Immature natural killer cell (primary cell): ENCODE results near the gene FBXL16. TPM values are rescaled to one million over a fixed set of nuclear protein-coding genes. Genes with fewer than 3 reads are reported as not detected.
"Not testable (repeated sequence)": the region's sequence is repeated elsewhere in the genome, so short reads cannot be mapped to it uniquely, and the experiment has no call there.

Source experiments
- DNase-seq, 3 donors: peaks; one replicate each; pipeline ENCODE4 v3.0.0; 2022; ENCODE audit warnings: mixed read lengths in 1 of 3
- H3K27ac Mint-ChIP-seq, 6 donors: one replicate each; pipeline ENCODE4 v1.8.0; 2020; ENCODE audit warnings: mixed read lengths in 6 of 6, mild to moderate bottlenecking in 5 of 6, inconsistent platforms in 4 of 6, moderate library complexity in 3 of 6
- H3K27me3 Mint-ChIP-seq, 3 donors: one replicate each; pipeline ENCODE4 v1.8.0; 2020 to 2021; ENCODE audit warnings: low read depth in 3 of 3, mild to moderate bottlenecking in 3 of 3, mixed read lengths in 3 of 3, moderate library complexity in 3 of 3, inconsistent platforms in 1 of 3
- H3K36me3 Mint-ChIP-seq, 3 donors: one replicate each; pipeline ENCODE4 v1.8.0; 2020; ENCODE audit warnings: mixed read lengths in 3 of 3, inconsistent platforms in 2 of 3, mild to moderate bottlenecking in 2 of 3
- H3K4me1 Mint-ChIP-seq, 2 donors: one replicate each; pipeline ENCODE4 v1.8.0; 2020; ENCODE audit warnings: inconsistent platforms in 2 of 2, mild to moderate bottlenecking in 2 of 2, mixed read lengths in 2 of 2, moderate library complexity in 1 of 2
- H3K4me3 Mint-ChIP-seq, 5 donors: one replicate each; pipeline ENCODE4 v1.8.0; 2020; ENCODE audit warnings: mild to moderate bottlenecking in 5 of 5, mixed read lengths in 5 of 5, inconsistent platforms in 3 of 5, moderate library complexity in 3 of 5
- H3K9me3 Mint-ChIP-seq, 6 donors: one replicate each; pipeline ENCODE4 v1.8.0; 2020; ENCODE audit warnings: mild to moderate bottlenecking in 6 of 6, mixed read lengths in 6 of 6, inconsistent platforms in 4 of 6, moderate library complexity in 3 of 6
- polyA plus RNA-seq, 3 donors: library from polyadenylated mRNA; unstranded; fragments of 300-500 nt; fragmentation: Illumina TruSeq; gene quantifications; one replicate each; pipeline ENCODE4 v1.2.3, GENCODE V29; 2021

FBXL16 gene
- polyA plus RNA-seq, 3 donors from 2014 or later: 0.20 TPM; not detected in 2

GRCh38 chr16:692356-693108 lies 13.1 kb downstream of the FBXL16 start:
- Mint-ChIP-seq H3K4me1 (peaks cover 14 to 32% of the 10 kb centered on the region in 2 donors), H3K9me3 (no peaks in the 10 kb centered on the region), H3K27ac (no peak overlapping the region), H3K27me3 (peaks cover 8 to 16% (median 10%) of the 10 kb centered on the region in 3 donors), H3K4me3 (peak overlapping the region in 3 of 5 donors; percentile 19 to 68 (median 56)), H3K36me3 (no peaks in the 10 kb centered on the region)
- DNase-seq: no peak

- peaks cover 7 to 16% (median 8%) of the 10 kb centered on the region in 3 donors for H3K27me3 Mint-ChIP-seq
- peaks cover 14 to 32% of the 10 kb centered on the region in 2 donors for H3K4me1 Mint-ChIP-seq
- H3K36me3 Mint-ChIP-seq, H3K9me3 Mint-ChIP-seq, DNase-seq: not testable (repeated sequence)
- H3K27ac Mint-ChIP-seq: peak overlapping the region in 2 of 6 donors; percentile 30 to 62
- H3K4me3 Mint-ChIP-seq: peak overlapping the region; percentile 73 to 97 (median 90)
Observed at GRCh38 chr16:691242-691641, 14.4 kb downstream of the FBXL16 start.

DNA sequence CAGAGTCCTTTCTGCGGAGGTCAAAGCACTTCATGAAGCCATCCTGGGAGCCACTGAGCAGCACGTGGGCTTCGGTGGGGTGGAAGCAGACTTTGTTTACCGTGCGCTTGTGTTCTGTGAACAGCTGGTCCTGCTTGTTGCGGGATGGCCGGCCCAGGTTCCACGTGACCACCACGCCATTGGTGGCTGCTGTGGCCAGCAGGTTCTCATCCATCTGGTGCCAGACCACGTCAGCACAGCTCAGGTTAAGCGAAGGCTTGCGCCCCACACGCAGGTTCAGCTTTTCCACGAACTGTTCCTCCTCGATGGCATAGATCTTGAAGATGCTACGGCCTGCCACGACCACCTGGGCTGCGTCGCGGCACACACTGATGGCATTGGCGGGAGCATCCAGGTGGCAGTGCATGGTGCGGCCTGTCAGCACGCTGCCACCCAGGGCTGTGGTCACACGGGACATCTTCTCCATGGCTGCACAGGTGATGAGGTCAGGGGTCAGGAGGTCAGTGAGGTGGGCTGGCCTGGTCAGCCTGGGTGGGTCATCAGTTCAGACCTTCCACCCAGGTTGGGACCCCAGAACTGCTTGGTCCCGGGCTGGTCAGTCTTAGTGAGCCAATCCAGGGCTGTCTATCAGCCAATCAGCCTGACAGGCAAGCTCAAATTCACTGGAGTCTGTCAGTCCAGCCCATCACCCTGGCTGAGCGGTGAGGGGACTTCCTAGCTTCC lies 16.3 kb downstream of the FBXL16 start:
- peak overlapping the region; percentile 76 to 94 (median 90) for H3K27ac Mint-ChIP-seq
- H3K4me1 Mint-ChIP-seq: peaks cover 14 to 34% of the 10 kb centered on the region in 2 donors
- H3K27me3 Mint-ChIP-seq: peaks cover 6 to 17% (median 7%) of the 10 kb centered on the region in 3 donors
- H3K36me3 Mint-ChIP-seq: no peaks in the 10 kb centered on the region
- no peaks in the 10 kb centered on the region for H3K9me3 Mint-ChIP-seq
- H3K4me3 Mint-ChIP-seq: peak overlapping the region; percentile 87 to 97 (median 91)
- no peak for DNase-seq

DNA sequence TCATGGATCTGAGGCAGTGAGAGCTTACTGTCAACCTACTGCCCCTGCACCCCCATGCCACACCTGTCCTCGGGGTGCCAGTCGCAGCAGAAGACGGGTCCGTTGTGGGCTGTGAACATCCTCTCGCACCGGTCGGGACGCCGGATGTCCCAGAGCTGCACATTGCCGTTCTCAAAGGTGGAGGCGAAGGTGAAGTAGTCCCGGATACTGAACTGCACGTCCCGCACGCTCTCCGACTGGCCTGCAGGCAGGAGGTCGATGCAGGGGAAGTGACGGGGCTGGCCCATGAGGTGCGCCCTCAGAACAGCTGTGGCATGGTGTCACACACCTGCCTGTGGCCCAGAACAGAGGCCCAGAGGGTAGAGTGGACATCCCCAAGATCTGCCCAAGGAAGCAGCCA lies 18.1 kb downstream of the FBXL16 start:
- Mint-ChIP-seq H3K27me3 (peaks cover 1 to 13% (median 9%) of the 10 kb centered on the region in 3 donors), H3K9me3 (no peaks in the 10 kb centered on the region), H3K4me1 (peaks cover 14 to 35% of the 10 kb centered on the region in 2 donors), H3K4me3 (peak overlapping the region in 1 of 5 donors; percentile 33), H3K36me3 (peaks cover 0 to 1% (median 0%) of the 10 kb centered on the region in 3 donors), H3K27ac (no peak overlapping the region)
- no peak for DNase-seq

GRCh38 chr16:686459-687260 lies 18.9 kb downstream of the FBXL16 start:
- Mint-ChIP-seq H3K4me1 (peaks cover 16 to 39% of the 10 kb centered on the region in 2 donors), H3K27ac (no peak overlapping the region), H3K36me3 (peaks cover 0 to 2% (median 0%) of the 10 kb centered on the region in 3 donors)

GRCh38 chr16:685967-686366 lies 19.6 kb downstream of the FBXL16 start:
- Mint-ChIP-seq H3K9me3 (no peaks in the 10 kb centered on the region), H3K27ac (peak overlapping the region in 3 of 6 donors; percentile 59 to 78 (median 64)), H3K4me1 (peaks cover 19 to 43% of the 10 kb centered on the region in 2 donors), H3K4me3 (peak overlapping the region; percentile 23 to 58 (median 47)), H3K36me3 (peaks cover 0 to 2% (median 0%) of the 10 kb centered on the region in 3 donors), H3K27me3 (peaks cover 1 to 12% (median 8%) of the 10 kb centered on the region in 3 donors)
- DNase-seq: no peak

More at GRCh38 chr16:686459-687260, 18.9 kb downstream of the FBXL16 start:
- peaks cover 1 to 12% (median 8%) of the 10 kb centered on the region in 3 donors for H3K27me3 Mint-ChIP-seq
- peak overlapping the region in 2 of 5 donors; percentile 30 to 33 for H3K4me3 Mint-ChIP-seq
- no peak for DNase-seq
- H3K9me3 Mint-ChIP-seq: no peaks in the 10 kb centered on the region

GRCh38 chr16:684961-685696 lies 20.5 kb downstream of the FBXL16 start:
- Mint-ChIP-seq H3K27ac (peak overlapping the region in 1 of 6 donors; percentile 23), H3K27me3 (peaks cover 0 to 12% (median 3%) of the 10 kb centered on the region in 3 donors), H3K4me3 (peak overlapping the region in 1 of 5 donors; percentile 27), H3K9me3 (no peaks in the 10 kb centered on the region), H3K36me3 (peaks cover 0 to 2% (median 0%) of the 10 kb centered on the region in 3 donors), H3K4me1 (peaks cover 13 to 38% of the 10 kb centered on the region in 2 donors)
- no peak for DNase-seq

DNA sequence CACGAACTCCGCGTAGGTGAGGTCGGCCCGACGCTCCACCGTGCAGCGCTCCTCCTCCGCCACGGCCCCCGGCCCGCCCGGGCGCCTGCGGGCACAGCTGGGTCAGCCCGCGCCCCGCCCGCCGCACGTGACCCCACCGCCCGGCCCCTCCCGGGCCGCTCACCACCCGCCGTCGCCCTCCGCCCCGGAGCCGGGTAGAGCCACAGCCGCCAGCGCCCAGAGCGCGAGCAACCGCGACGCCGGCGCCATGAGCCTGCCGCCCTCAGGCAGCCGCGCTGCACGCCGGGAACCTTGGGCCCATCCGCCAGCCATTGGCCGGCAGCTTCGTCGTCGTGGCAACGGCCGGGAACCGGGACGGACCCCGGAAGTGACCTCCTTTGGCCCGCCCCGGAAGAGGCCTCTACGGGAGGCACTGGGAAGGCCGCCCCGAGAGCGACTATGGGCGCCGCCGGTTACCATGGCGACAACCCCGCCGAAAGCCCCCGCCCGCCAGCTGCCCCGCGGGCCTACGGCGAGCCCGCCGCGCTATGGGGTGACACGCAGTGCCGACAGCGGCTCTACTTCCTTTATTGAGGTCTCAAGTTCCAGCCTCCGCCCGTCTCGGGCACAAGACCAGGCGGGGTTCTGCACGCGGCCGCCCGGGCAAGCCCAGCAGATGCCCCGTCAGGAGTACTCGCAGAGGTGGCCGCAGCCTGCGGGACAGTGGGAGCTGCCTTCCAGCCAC lies 21.4 kb downstream of the FBXL16 start, which contains the start of gene JMJD8:
Gene JMJD8 (minus strand): TSS at position 264 of the 724 bp plus-strand sequence. CDS start 15 bp downstream, at position 249.
- H3K9me3 Mint-ChIP-seq: no peaks in the 10 kb centered on the region
- peaks cover 2 to 10% (median 3%) of the 10 kb centered on the region in 3 donors for H3K27me3 Mint-ChIP-seq
- peaks cover 0 to 2% (median 0%) of the 10 kb centered on the region in 3 donors for H3K36me3 Mint-ChIP-seq
- H3K4me1 Mint-ChIP-seq: peaks cover 11 to 32% of the 10 kb centered on the region in 2 donors
- H3K27ac Mint-ChIP-seq: peak within 1 kb of the TSS in 5 of 6 donors; percentile 14 to 86 (median 61)
- peak; percentile 96 for DNase-seq
- H3K4me3 Mint-ChIP-seq: peak within 1 kb of the TSS; percentile 70 to 83 (median 76)

GRCh38 chr16:683396-684070 lies 22.1 kb downstream of the FBXL16 start:
- Mint-ChIP-seq H3K4me3 (peak overlapping the region; percentile 43 to 71 (median 58)), H3K4me1 (peaks cover 11 to 29% of the 10 kb centered on the region in 2 donors), H3K27ac (peak overlapping the region in 4 of 6 donors; percentile 17 to 70 (median 48)), H3K27me3 (peaks cover 4 to 10% (median 5%) of the 10 kb centered on the region in 3 donors), H3K9me3 (no peaks in the 10 kb centered on the region), H3K36me3 (peaks cover 0 to 2% (median 0%) of the 10 kb centered on the region in 3 donors)
- no peak for DNase-seq

GRCh38 chr16:682493-683395 lies 22.9 kb downstream of the FBXL16 start:
- H3K36me3 Mint-ChIP-seq: peaks cover 0 to 2% (median 0%) of the 10 kb centered on the region in 3 donors
- H3K4me1 Mint-ChIP-seq: peaks cover 11 to 29% of the 10 kb centered on the region in 2 donors
- peak overlapping the region in 5 of 6 donors; percentile 22 to 75 (median 64) for H3K27ac Mint-ChIP-seq
- peak overlapping the region; percentile 56 to 73 (median 65) for H3K4me3 Mint-ChIP-seq
- H3K27me3 Mint-ChIP-seq: peaks cover 4 to 10% (median 5%) of the 10 kb centered on the region in 3 donors
- DNase-seq: no peak
- no peaks in the 10 kb centered on the region for H3K9me3 Mint-ChIP-seq
